Measurements from ENCODE around the gene TMEM38B. TPM values are rescaled to one million over a fixed set of nuclear protein-coding genes. Genes with fewer than 3 reads are reported as not detected.

TMEM38B gene
- total RNA-seq, 1 experiment from 2014 or later = 12.5 TPM

DNA sequence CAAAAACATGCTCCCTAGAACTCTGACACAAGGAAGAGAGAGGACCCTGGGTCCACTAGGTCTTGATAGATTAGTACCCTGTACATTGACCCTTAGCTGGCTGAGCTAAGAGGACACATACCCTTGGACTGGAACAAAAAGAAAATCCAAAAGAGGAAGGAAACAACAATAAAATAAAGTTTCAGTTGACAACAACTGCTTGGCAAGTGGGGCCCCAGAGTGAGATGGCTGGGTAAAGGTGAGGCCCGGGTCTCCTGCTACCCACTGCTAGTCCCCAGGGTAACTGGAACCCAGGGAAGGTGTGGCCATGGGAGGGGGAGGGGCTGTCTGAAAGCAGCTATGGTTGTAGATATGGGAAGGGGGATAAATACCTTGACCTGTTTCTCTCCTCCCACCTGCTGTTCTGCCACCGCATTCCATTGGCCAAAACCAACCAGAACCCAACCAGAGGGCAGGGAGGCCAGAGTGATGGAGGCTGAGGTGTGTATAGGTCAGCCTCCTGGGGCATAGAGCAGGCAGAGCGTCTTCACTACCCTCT is 20.4 kb upstream of the TMEM38B start:
- Mint-ChIP-seq H3K36me3 (ENCODE audit: insufficient read depth, unreplicated experiment) (no peaks in the 10 kb centered on the region), H3K4me1 (ENCODE audit: insufficient read depth, unreplicated experiment) (no peaks in the 10 kb centered on the region), H3K27me3 (ENCODE audit: insufficient read depth, unreplicated experiment) (no peaks in the 10 kb centered on the region), H3K9me3 (ENCODE audit: unreplicated experiment) (no peaks in the 10 kb centered on the region), H3K27ac (ENCODE audit: low read depth, unreplicated experiment) (no peak overlapping the region), H3K4me3 (ENCODE audit: unreplicated experiment) (no peak overlapping the region)
- POLR2A ChIA-PET = no interaction called here
- intact Hi-C loops (cut with micrococcal nuclease) = no loop called here
- BruUV-seq (replicated peaks) = no TSS peak
- CTCF ChIA-PET = interaction anchor here (0.6 to 1.1 kb wide), 2 partner anchors 55 to 404 kb away, joined by 3 read pairs; no protein-coding TSS in a partner anchor
- TF ChIP-seq, protein P1, sequence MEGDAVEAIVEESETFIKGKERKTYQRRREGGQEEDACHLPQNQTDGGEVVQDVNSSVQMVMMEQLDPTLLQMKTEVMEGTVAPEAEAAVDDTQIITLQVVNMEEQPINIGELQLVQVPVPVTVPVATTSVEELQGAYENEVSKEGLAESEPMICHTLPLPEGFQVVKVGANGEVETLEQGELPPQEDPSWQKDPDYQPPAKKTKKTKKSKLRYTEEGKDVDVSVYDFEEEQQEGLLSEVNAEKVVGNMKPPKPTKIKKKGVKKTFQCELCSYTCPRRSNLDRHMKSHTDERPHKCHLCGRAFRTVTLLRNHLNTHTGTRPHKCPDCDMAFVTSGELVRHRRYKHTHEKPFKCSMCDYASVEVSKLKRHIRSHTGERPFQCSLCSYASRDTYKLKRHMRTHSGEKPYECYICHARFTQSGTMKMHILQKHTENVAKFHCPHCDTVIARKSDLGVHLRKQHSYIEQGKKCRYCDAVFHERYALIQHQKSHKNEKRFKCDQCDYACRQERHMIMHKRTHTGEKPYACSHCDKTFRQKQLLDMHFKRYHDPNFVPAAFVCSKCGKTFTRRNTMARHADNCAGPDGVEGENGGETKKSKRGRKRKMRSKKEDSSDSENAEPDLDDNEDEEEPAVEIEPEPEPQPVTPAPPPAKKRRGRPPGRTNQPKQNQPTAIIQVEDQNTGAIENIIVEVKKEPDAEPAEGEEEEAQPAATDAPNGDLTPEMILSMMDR (IDR thresholded peaks at IDR 0.05; ENCODE audit: unreplicated experiment) = no peak
- DNase-seq (ENCODE audit: unreplicated experiment) = no peak

DNA sequence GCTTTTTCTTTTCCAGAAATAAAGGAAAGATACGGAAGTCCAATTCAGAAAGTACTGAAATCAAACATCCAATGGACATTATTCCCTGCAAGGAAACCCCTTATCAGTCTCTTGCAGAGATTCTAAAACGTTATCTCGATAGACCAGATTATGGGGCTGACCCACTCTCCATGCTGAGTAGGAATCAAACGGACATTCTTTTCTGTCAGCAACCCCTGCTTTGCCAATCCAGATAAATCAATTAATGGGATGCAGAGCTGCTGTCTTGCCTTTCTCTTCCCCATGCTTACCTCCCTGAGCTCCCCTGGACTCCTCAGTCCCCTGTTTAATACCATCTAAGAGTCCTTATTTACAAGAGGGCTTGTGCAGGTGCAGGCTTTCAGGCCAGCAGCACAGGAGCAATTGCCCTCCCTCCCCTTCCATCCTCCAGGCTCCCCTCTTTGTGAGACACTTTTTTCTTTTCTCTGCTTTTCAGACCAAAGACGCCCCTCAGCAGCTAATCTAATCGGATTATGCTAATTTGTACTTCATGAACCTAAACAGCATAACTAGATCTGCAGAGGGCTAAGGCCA is 17.9 kb upstream of the TMEM38B start:
- Mint-ChIP-seq H3K27ac (ENCODE audit: low read depth, unreplicated experiment) (no peak overlapping the region), H3K4me3 (ENCODE audit: unreplicated experiment) (no peak overlapping the region), H3K9me3 (ENCODE audit: unreplicated experiment) (no peaks in the 10 kb centered on the region), H3K36me3 (ENCODE audit: insufficient read depth, unreplicated experiment) (no peaks in the 10 kb centered on the region), H3K4me1 (ENCODE audit: insufficient read depth, unreplicated experiment) (no peaks in the 10 kb centered on the region), H3K27me3 (ENCODE audit: insufficient read depth, unreplicated experiment) (no peaks in the 10 kb centered on the region)
- TF ChIP-seq, protein P1 (IDR thresholded peaks at IDR 0.05; ENCODE audit: unreplicated experiment) = no peak
- BruUV-seq (replicated peaks) = no TSS peak
- CTCF ChIA-PET = no interaction called here
- POLR2A ChIA-PET = no interaction called here
- no peak for DNase-seq (ENCODE audit: unreplicated experiment)
- intact Hi-C loops (cut with micrococcal nuclease) = no loop called here

DNA sequence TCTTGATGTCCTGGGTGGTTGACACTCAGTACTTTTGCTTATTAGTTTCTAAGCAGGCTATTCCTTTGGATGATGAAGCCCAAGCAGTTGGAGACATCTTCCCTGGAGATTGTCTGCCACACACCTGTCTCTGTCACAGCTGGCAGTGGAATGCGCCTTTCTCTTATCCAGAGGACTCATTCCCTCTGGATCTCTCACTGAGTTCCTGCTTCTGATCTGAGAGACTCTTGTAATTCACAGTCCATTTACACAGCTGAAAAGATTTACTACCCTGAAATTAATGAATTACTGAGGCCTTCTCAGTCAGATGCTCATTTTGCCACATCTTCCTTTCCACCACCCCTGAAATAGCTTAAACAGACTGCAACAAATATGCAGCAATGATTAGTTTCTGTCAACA is 16.2 kb upstream of the TMEM38B start:
- no peaks in the 10 kb centered on the region for H3K9me3 Mint-ChIP-seq (ENCODE audit: unreplicated experiment)
- ChIA-PET CTCF (interaction anchor here (0.7 kb wide), 1 partner anchor 41 kb away, joined by 3 read pairs; no protein-coding TSS in a partner anchor), POLR2A (no interaction called here)
- no peaks in the 10 kb centered on the region for H3K36me3 Mint-ChIP-seq (ENCODE audit: insufficient read depth, unreplicated experiment)
- TF ChIP-seq, protein P1 (IDR thresholded peaks at IDR 0.05; ENCODE audit: unreplicated experiment) = no peak
- no peaks in the 10 kb centered on the region for H3K4me1 Mint-ChIP-seq (ENCODE audit: insufficient read depth, unreplicated experiment)
- no peak for DNase-seq (ENCODE audit: unreplicated experiment)
- H3K27me3 Mint-ChIP-seq (ENCODE audit: insufficient read depth, unreplicated experiment) = no peaks in the 10 kb centered on the region
- no peak overlapping the region for H3K4me3 Mint-ChIP-seq (ENCODE audit: unreplicated experiment)
- BruUV-seq (replicated peaks) = no TSS peak
- intact Hi-C loops (cut with micrococcal nuclease) = no loop called here
- H3K27ac Mint-ChIP-seq (ENCODE audit: low read depth, unreplicated experiment) = no peak overlapping the region

GRCh38 chr9:105678781-105679180 is 15.6 kb upstream of the TMEM38B start:
- H3K36me3 Mint-ChIP-seq (ENCODE audit: insufficient read depth, unreplicated experiment) = no peaks in the 10 kb centered on the region
- no peak overlapping the region for H3K4me3 Mint-ChIP-seq (ENCODE audit: unreplicated experiment)
- no peak overlapping the region for H3K27ac Mint-ChIP-seq (ENCODE audit: low read depth, unreplicated experiment)
- DNase-seq (ENCODE audit: unreplicated experiment) = no peak
- no TSS peak for BruUV-seq (replicated peaks)
- no peaks in the 10 kb centered on the region for H3K27me3 Mint-ChIP-seq (ENCODE audit: insufficient read depth, unreplicated experiment)
- H3K9me3 Mint-ChIP-seq (ENCODE audit: unreplicated experiment) = no peaks in the 10 kb centered on the region
- TF ChIP-seq, protein P1 (IDR thresholded peaks at IDR 0.05; ENCODE audit: unreplicated experiment) = no peak
- POLR2A ChIA-PET = no interaction called here
- intact Hi-C loops (cut with micrococcal nuclease) = no loop called here
- no peaks in the 10 kb centered on the region for H3K4me1 Mint-ChIP-seq (ENCODE audit: insufficient read depth, unreplicated experiment)
- CTCF ChIA-PET = interaction anchor here (0.7 kb wide), 1 partner anchor 40 kb away, joined by 3 read pairs; no protein-coding TSS in a partner anchor

Measured in MCF 10A (cell line).